ENCODE results near the gene IL13. TPM values are rescaled to one million over a fixed set of nuclear protein-coding genes. Genes with fewer than 3 reads are reported as not detected.

The IL13 gene
- polyA plus RNA-seq, 1 donor from 2014 or later = 0.25 TPM

DNA sequence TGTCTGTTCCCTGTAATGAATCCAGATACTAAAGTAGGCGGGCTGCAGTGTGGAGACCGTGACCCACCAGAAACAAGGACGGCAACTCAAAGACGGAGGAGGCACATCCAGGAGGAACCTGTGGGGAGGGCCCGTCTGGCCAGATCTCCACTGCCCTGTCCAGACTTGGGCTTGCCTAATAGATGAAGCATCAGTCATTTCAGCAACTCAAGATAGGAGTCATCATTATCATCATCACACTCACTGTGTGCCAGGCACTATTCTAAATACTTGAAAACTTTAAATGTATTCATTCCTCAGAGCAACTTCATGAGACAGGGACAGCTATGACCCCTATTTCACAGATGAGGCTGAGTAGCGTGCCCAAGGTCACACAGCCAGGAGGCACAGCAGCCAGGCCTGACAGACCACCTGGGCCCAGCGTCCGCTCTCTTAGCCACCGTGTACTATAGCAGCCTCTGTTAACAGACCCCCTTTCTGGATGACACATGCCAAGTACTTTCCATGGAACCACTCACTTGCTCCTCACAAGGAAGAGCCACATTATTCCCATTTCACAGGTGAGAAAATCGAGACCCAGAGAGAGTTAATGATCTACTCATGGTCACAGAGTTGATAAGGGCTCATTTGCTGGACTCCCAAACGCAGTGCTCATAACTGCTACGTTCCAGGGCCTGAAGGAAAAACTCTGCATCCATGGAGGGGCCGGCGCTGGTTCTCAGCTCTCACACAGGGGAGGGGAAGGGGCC is 10.9 kb downstream of the IL13 start:
- Histone ChIP-seq H3K9me2 (ENCODE audit: insufficient read depth, low read length) (no peaks in the 10 kb centered on the region), H3K79me2 (replicated peaks; ENCODE audit: insufficient read depth, low read length) (no peaks in the 10 kb centered on the region), H3K36me3 (ENCODE audit: insufficient read depth, low read length) (no peaks in the 10 kb centered on the region), H2AFZ (ENCODE audit: low read depth, low read length) (no peak overlapping the region), H3F3A (ENCODE audit: insufficient read depth, low read length, poor library complexity, severe bottlenecking) (no peaks in the 10 kb centered on the region), H3K9ac (ENCODE audit: low read length) (no peak overlapping the region), H3K4me2 (ENCODE audit: low read length) (no peak overlapping the region), H4K20me1 (ENCODE audit: insufficient read depth) (no peaks in the 10 kb centered on the region), H3K27me3 (ENCODE audit: insufficient read depth, low read depth, low read length) (no peaks in the 10 kb centered on the region), H3K27ac (ENCODE audit: low read length) (no peak overlapping the region), H3K9me3 (ENCODE audit: low read length) (no peaks in the 10 kb centered on the region), H3K4me3 (ENCODE audit: low read length) (no peak overlapping the region)
- no peak for TF ChIP-seq EP300 (conservative IDR thresholded peaks at IDR 0.05; ENCODE audit: poor library complexity, severe bottlenecking)
- TF ChIP-seq CTCF (IDR thresholded peaks at IDR 0.05; ENCODE audit: poor library complexity, severe bottlenecking) = no peak
- TF ChIP-seq POLR2AphosphoS5 (IDR thresholded peaks at IDR 0.05) = no peak
- no peak for TF ChIP-seq RAD21 (conservative IDR thresholded peaks at IDR 0.05)
- no peak for TF ChIP-seq TAF1 (IDR thresholded peaks at IDR 0.05; ENCODE audit: low read depth)
- no peak for TF ChIP-seq EZH2 (IDR thresholded peaks at IDR 0.05; ENCODE audit: borderline replicate concordance, insufficient read depth, low read length, poor library complexity, severe bottlenecking)
- TF ChIP-seq, protein P1, sequence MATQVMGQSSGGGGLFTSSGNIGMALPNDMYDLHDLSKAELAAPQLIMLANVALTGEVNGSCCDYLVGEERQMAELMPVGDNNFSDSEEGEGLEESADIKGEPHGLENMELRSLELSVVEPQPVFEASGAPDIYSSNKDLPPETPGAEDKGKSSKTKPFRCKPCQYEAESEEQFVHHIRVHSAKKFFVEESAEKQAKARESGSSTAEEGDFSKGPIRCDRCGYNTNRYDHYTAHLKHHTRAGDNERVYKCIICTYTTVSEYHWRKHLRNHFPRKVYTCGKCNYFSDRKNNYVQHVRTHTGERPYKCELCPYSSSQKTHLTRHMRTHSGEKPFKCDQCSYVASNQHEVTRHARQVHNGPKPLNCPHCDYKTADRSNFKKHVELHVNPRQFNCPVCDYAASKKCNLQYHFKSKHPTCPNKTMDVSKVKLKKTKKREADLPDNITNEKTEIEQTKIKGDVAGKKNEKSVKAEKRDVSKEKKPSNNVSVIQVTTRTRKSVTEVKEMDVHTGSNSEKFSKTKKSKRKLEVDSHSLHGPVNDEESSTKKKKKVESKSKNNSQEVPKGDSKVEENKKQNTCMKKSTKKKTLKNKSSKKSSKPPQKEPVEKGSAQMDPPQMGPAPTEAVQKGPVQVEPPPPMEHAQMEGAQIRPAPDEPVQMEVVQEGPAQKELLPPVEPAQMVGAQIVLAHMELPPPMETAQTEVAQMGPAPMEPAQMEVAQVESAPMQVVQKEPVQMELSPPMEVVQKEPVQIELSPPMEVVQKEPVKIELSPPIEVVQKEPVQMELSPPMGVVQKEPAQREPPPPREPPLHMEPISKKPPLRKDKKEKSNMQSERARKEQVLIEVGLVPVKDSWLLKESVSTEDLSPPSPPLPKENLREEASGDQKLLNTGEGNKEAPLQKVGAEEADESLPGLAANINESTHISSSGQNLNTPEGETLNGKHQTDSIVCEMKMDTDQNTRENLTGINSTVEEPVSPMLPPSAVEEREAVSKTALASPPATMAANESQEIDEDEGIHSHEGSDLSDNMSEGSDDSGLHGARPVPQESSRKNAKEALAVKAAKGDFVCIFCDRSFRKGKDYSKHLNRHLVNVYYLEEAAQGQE (IDR thresholded peaks at IDR 0.05; ENCODE audit: borderline replicate concordance) = no peak

DNA sequence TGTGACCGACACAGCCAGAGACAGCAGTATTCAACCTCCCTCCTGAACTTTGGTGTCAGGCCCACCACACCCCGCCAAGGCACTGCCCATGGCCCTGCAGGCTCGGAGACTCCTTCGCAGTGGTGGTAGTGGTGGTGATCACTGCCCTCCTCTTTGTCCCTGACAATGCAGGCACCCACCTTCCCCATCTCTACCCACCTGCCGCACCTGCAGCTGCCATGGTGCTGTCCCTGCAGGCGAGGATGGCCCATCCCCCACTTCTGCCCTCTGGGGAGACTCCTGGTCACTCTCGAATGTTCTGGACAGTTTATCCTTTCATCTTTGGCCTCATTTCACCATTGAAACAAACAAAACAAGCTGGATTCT is 11.5 kb downstream of the IL13 start:
- Histone ChIP-seq H3K4me2 (ENCODE audit: low read length) (no peak overlapping the region), H3K27ac (ENCODE audit: low read length) (no peak overlapping the region), H3F3A (ENCODE audit: insufficient read depth, low read length, poor library complexity, severe bottlenecking) (no peaks in the 10 kb centered on the region), H3K9ac (ENCODE audit: low read length) (no peak overlapping the region), H3K27me3 (ENCODE audit: insufficient read depth, low read depth, low read length) (no peaks in the 10 kb centered on the region), H4K20me1 (ENCODE audit: insufficient read depth) (no peaks in the 10 kb centered on the region), H3K4me3 (ENCODE audit: low read length) (no peak overlapping the region), H2AFZ (ENCODE audit: low read depth, low read length) (no peak overlapping the region), H3K9me3 (ENCODE audit: low read length) (no peaks in the 10 kb centered on the region), H3K79me2 (replicated peaks; ENCODE audit: insufficient read depth, low read length) (no peaks in the 10 kb centered on the region), H3K36me3 (ENCODE audit: insufficient read depth, low read length) (no peaks in the 10 kb centered on the region), H3K9me2 (ENCODE audit: insufficient read depth, low read length) (no peaks in the 10 kb centered on the region)
- TF ChIP-seq SMC3 (conservative IDR thresholded peaks at IDR 0.05; ENCODE audit: poor library complexity) (no peak), MXI1 (conservative IDR thresholded peaks at IDR 0.05; ENCODE audit: poor library complexity, severe bottlenecking) (no peak), EZH2 (IDR thresholded peaks at IDR 0.05; ENCODE audit: borderline replicate concordance, insufficient read depth, low read length, poor library complexity, severe bottlenecking) (no peak), RAD21 (conservative IDR thresholded peaks at IDR 0.05) (no peak), POLR2AphosphoS5 (IDR thresholded peaks at IDR 0.05) (no peak), CTCF (IDR thresholded peaks at IDR 0.05; ENCODE audit: poor library complexity, severe bottlenecking) (no peak), EP300 (conservative IDR thresholded peaks at IDR 0.05; ENCODE audit: poor library complexity, severe bottlenecking) (no peak), TAF1 (IDR thresholded peaks at IDR 0.05; ENCODE audit: low read depth) (no peak)
- TF ChIP-seq, protein P1 (IDR thresholded peaks at IDR 0.05; ENCODE audit: borderline replicate concordance) = no peak

All from neural cell (in vitro differentiated cells).